ENCODE measurements around the gene PTPRM.

The PTPRM gene

GRCh38 chr18:8427339-8427738 lies 860.2 kb downstream of the PTPRM start:
- H3K4me3 ChIP-seq (ENCODE audit: low read depth, low read length): no peak overlapping the region
- no peak for DNase-seq (ENCODE audit: low read depth)
- TF ChIP-seq CTCF (conservative IDR thresholded peaks at IDR 0.05; ENCODE audit: low read depth, low read length): no peak

GRCh38 chr18:8428951-8429350 lies 861.8 kb downstream of the PTPRM start:
- DNase-seq (ENCODE audit: low read depth): no peak
- TF ChIP-seq CTCF (conservative IDR thresholded peaks at IDR 0.05; ENCODE audit: low read depth, low read length): no peak
- H3K4me3 ChIP-seq (ENCODE audit: low read depth, low read length): no peak overlapping the region

DNA sequence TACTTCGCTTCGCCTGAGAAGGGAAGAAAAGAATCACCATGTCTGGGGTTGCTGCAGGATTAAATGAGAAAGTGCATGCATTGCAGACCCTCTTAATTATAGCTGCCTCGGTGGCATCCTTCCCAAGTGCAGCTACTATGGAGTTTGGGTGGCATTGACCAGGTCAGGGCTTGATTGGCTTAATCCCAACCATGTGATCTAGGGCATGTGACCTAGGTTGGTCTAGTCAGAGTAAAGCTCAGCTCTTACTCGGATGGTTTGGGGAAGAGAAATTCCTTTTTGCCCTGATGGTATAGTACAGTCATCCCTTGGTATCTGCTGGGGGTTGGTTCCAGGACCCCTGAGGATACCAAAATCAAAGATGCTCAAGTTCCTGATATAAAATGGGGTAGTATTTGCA lies 863.9 kb downstream of the PTPRM start:
- no peak overlapping the region for H3K4me3 ChIP-seq (ENCODE audit: low read depth, low read length)
- no peak for TF ChIP-seq CTCF (conservative IDR thresholded peaks at IDR 0.05; ENCODE audit: low read depth, low read length)

DNA sequence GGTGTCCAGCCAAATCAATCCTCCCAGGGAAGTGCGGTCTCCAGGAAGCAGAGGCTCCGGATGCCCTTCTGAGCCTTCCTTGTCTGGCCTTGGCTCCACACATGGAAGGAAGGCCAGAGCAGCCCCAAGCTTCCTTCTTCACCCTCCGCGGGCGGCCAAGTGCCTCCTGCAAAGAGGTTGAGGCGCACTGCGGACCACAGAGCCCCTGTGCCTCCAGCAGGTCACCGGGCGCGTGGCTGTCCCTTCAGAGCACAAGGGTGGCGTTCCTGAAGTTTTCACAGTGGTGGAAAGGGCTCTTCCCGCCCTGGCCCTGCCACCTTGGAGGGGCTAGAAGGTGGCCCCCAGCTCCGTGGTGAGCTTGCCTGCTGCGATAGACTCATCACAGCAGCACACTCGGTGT lies 866.2 kb downstream of the PTPRM start:
- no peak overlapping the region for H3K4me3 ChIP-seq (ENCODE audit: low read depth, low read length)
- DNase-seq (ENCODE audit: low read depth): no peak
- no peak for TF ChIP-seq CTCF (conservative IDR thresholded peaks at IDR 0.05; ENCODE audit: low read depth, low read length)

More for the DNA sequence above, 863.9 kb downstream of the PTPRM start:
- DNase-seq (ENCODE audit: low read depth): no peak

DNA sequence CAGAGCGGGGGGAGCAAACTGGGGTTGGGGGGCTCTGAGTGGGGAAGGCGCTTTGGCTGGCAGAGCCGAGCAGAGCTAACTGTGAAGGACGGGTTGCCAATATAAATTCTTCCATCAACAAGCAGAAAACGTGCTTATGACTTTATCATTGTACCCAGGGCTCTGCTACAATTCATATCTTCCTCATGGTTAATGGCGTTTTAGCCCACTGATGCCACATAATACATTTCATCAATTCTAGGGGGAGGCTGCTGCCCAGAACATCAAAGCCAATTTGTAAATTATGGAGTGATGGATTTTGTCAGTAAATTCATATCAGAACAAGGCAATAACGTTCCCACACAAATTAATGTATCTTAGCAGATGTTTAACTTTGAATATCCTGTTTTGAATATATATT lies 866.7 kb downstream of the PTPRM start:
- DNase-seq (ENCODE audit: low read depth): no peak
- H3K4me3 ChIP-seq (ENCODE audit: low read depth, low read length): no peak overlapping the region
- no peak for TF ChIP-seq CTCF (conservative IDR thresholded peaks at IDR 0.05; ENCODE audit: low read depth, low read length)

GRCh38 chr18:8435376-8435775 lies 868.3 kb downstream of the PTPRM start:
- TF ChIP-seq CTCF (conservative IDR thresholded peaks at IDR 0.05; ENCODE audit: low read depth, low read length): no peak
- H3K4me3 ChIP-seq (ENCODE audit: low read depth, low read length): no peak overlapping the region
- DNase-seq (ENCODE audit: low read depth): no peak

GRCh38 chr18:8439055-8439454 lies 871.9 kb downstream of the PTPRM start:
- no peak overlapping the region for H3K4me3 ChIP-seq (ENCODE audit: low read depth, low read length)
- no peak for TF ChIP-seq CTCF (conservative IDR thresholded peaks at IDR 0.05; ENCODE audit: low read depth, low read length)
- no peak for DNase-seq (ENCODE audit: low read depth)

Measured in choroid plexus epithelial cell (primary cell).